GM23338 (cell line): ENCODE data around the gene ETF1. TPM values are rescaled to one million over a fixed set of nuclear protein-coding genes. Genes with fewer than 3 reads are reported as not detected.
A peak's percentile ranks its signal among the peaks of the same experiment; 100 is the strongest.

Experiments
- ATAC-seq: fragments of 200-7000 bp; cut with Tn5 transposase; 3 replicates; pipeline ENCODE4 v1.9.1; 2020
- DNase-seq: peaks from one replicate; pipeline ENCODE4 v3.0.0-alpha.2; 2015; ENCODE audit warnings: low spot score
- H2AFZ ChIP-seq: fragments of 200-600 bp; sonication (generic); 2 replicates; pipeline ENCODE4 v1.8.0; 2016; ENCODE audit warnings: antibody characterized with exemption, mild to moderate bottlenecking, moderate library complexity
- H3F3A ChIP-seq: fragments of 200-600 bp; sonication (generic); replicated peaks from 2 replicates; pipeline ENCODE4 v1.8.0; 2017; ENCODE audit warnings: antibody characterized with exemption, mixed run types, low read depth
- H3K27ac ChIP-seq: fragments of 200-600 bp; sonication (generic); 2 replicates; pipeline ENCODE4 v1.6.1; 2016; ENCODE audit warnings: low read depth
- H3K27me3 ChIP-seq: fragments of 200-600 bp; sonication (generic); 2 replicates; pipeline ENCODE4 v1.8.0; 2016; ENCODE audit warnings: mild to moderate bottlenecking, mixed run types, moderate library complexity; ENCODE audit not compliant: insufficient read depth
- H3K36me3 ChIP-seq: fragments of 200-600 bp; sonication (generic); 2 replicates; pipeline ENCODE4 v1.8.0; 2016; ENCODE audit warnings: mild to moderate bottlenecking; ENCODE audit not compliant: insufficient read depth
- H3K4me1 ChIP-seq: fragments of 200-600 bp; sonication (generic); 2 replicates; pipeline ENCODE4 v1.8.0; 2016; ENCODE audit warnings: mild to moderate bottlenecking, moderate library complexity; ENCODE audit not compliant: insufficient read depth
- H3K4me2 ChIP-seq: fragments of 200-600 bp; sonication (generic); 2 replicates; pipeline ENCODE4 v1.7.1; 2017; ENCODE audit warnings: mixed run types
- H3K4me3 ChIP-seq: fragments of 200-600 bp; sonication (generic); 2 replicates; pipeline ENCODE4 v1.6.1; 2016; ENCODE audit warnings: mixed run types
- H3K79me2 ChIP-seq: fragments of 200-600 bp; sonication (generic); replicated peaks from 2 replicates; pipeline ENCODE4 v1.8.0; 2017; ENCODE audit warnings: mild to moderate bottlenecking; ENCODE audit not compliant: insufficient read depth
- H3K9me2 ChIP-seq: fragments of 200-600 bp; sonication (generic); 2 replicates; pipeline ENCODE4 v1.8.0; 2017; ENCODE audit not compliant: insufficient read depth
- H4K20me1 ChIP-seq: fragments of 200-600 bp; sonication (generic); replicated peaks from 2 replicates; pipeline ENCODE4 v1.8.0; 2017; ENCODE audit warnings: mild to moderate bottlenecking; ENCODE audit not compliant: insufficient read depth
- H3K27ac Mint-ChIP-seq: 2 replicates; pipeline ENCODE4 v1.8.0; 2020; ENCODE audit warnings: inconsistent platforms, mild to moderate bottlenecking, moderate library complexity, mixed read lengths
- H3K27me3 Mint-ChIP-seq: 3 replicates; pipeline ENCODE4 v1.8.0; 2022; ENCODE audit warnings: low read depth, mild to moderate bottlenecking, moderate library complexity, mixed read lengths, inconsistent platforms; ENCODE audit not compliant: insufficient read depth, poor library complexity
- H3K36me3 Mint-ChIP-seq: 3 replicates; pipeline ENCODE4 v1.8.0; 2021; ENCODE audit warnings: low read depth, mild to moderate bottlenecking, inconsistent platforms, moderate library complexity, mixed read lengths
- H3K4me1 Mint-ChIP-seq: 3 replicates; pipeline ENCODE4 v1.8.0; 2020; ENCODE audit warnings: mild to moderate bottlenecking, inconsistent platforms, mixed read lengths
- H3K4me3 Mint-ChIP-seq: 3 replicates; pipeline ENCODE4 v1.8.0; 2021; ENCODE audit warnings: moderate library complexity, mild to moderate bottlenecking, inconsistent platforms, mixed read lengths
- H3K9me3 Mint-ChIP-seq: 3 replicates; pipeline ENCODE4 v1.8.0; 2020; ENCODE audit warnings: moderate library complexity, mild to moderate bottlenecking, inconsistent platforms, mixed read lengths
- CREB1 ChIP-seq: fragments of 250-450 bp; sonication (Bioruptor Pico); IDR thresholded peaks from 2 replicates; pipeline ENCODE4 v1.5.0; 2020; ENCODE audit warnings: low read depth, mild to moderate bottlenecking, moderate library complexity
- CTCF ChIP-seq, 2 experiments: fragments of 200-600 bp in 1 of 2; sonication (generic) in 1 of 2; conservative IDR thresholded peaks; 2 replicates each; pipeline versions ENCODE4 v1.5.1 to v1.6.1; 2016 to 2017; ENCODE audit warnings: antibody characterized with exemption in 2 of 2, low read depth in 2 of 2, mild to moderate bottlenecking in 2 of 2, moderate library complexity in 1 of 2
- ETS1 ChIP-seq: IDR thresholded peaks from 2 replicates; pipeline ENCODE4 v1.6.1; 2016; ENCODE audit warnings: antibody characterized with exemption
- EZH2 ChIP-seq: fragments of 200-600 bp; sonication (generic); IDR thresholded peaks from one replicate; pipeline ENCODE4 v1.8.0; 2017; ENCODE audit warnings: antibody characterized with exemption, mild to moderate bottlenecking, low read depth; ENCODE audit not compliant: unreplicated experiment
- EZH2phosphoT487 ChIP-seq: fragments of 200-600 bp; sonication (generic); IDR thresholded peaks from one replicate; pipeline ENCODE4 v1.8.1; 2018; ENCODE audit warnings: antibody characterized with exemption; ENCODE audit not compliant: unreplicated experiment
- JUNB ChIP-seq: IDR thresholded peaks from one replicate; pipeline ENCODE4 v1.6.1; 2016; ENCODE audit warnings: antibody characterized with exemption; ENCODE audit not compliant: unreplicated experiment
- NANOG ChIP-seq: IDR thresholded peaks from 2 replicates; pipeline ENCODE4 v1.6.1; 2016; ENCODE audit warnings: antibody characterized with exemption, borderline replicate concordance
- POLR2AphosphoS5 ChIP-seq: IDR thresholded peaks from 2 replicates; pipeline ENCODE4 v1.6.1; 2016; ENCODE audit warnings: antibody characterized with exemption, low read depth
- REST ChIP-seq: IDR thresholded peaks from one replicate; pipeline ENCODE4 v1.6.1; 2018; ENCODE audit warnings: antibody characterized with exemption; ENCODE audit not compliant: unreplicated experiment
- STAT1 ChIP-seq: IDR thresholded peaks from one replicate; pipeline ENCODE4 v1.6.1; 2016; ENCODE audit warnings: antibody characterized with exemption; ENCODE audit not compliant: unreplicated experiment
- ZNF114 ChIP-seq: fragments of 250-450 bp; sonication (Bioruptor Pico); IDR thresholded peaks from 2 replicates; pipeline ENCODE4 v1.5.0; 2020; ENCODE audit warnings: mild to moderate bottlenecking, moderate library complexity
- ZNF331 ChIP-seq: fragments of 250-450 bp; sonication (Bioruptor Pico); IDR thresholded peaks from 2 replicates; pipeline ENCODE4 v1.5.0; 2020; ENCODE audit warnings: low read depth, mild to moderate bottlenecking, moderate library complexity
- polyA plus RNA-seq: library from polyadenylated mRNA; unstranded; fragments of >200 nt; fragmentation: Nextera tagmentation; extraction: Ambion mirVana; gene quantifications from 2 replicates; pipeline ENCODE4 v1.2.1, GENCODE V29; 2016
- total RNA-seq: library from RNA; depleted of rRNA; stranded (reverse); fragments of >200 nt; shearing (Covaris generic); gene quantifications from 2 replicates; pipeline ENCODE4 v1.2.3, GENCODE V29; 2014
- TF ChIP-seq, protein P1 (sequence below): fragments of 250-450 bp; sonication (Bioruptor Pico); IDR thresholded peaks from 2 replicates; pipeline ENCODE4 v1.5.0; 2020; ENCODE audit warnings: mild to moderate bottlenecking, moderate library complexity

ETF1 gene
- total and polyA plus RNA-seq, 2 experiments from 2014 or later, result 68.9 to 136 TPM

DNA sequence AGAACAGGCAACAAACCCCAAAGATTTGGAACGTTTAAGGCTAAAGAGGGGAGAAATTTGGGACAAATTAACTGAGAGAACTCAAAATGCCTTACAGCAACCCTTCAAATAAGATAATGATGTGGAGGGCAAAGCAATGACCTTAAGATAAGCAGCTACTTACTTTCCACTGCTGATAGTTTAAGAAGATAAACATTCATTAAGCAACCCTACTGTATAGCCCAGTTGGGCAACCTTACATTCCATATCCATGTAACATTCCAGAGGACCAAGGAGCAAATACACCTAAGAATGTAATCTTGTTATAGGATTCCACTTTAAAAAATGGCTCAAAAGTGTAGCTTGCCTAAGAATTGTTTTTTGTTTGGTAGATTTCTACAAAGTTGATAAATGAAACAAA lies 14.8 kb downstream of the ETF1 start:
- H4K20me1 ChIP-seq, result peaks cover 80% of the 10 kb centered on the region
- no peaks in the 10 kb centered on the region for H3K9me3 Mint-ChIP-seq

More for the DNA sequence above, 14.8 kb downstream of the ETF1 start:
- Histone ChIP-seq H3F3A (no peaks in the 10 kb centered on the region), H3K79me2 (peaks cover 100% of the 10 kb centered on the region), H3K4me2 (no peak overlapping the region), H3K4me3 (no peak overlapping the region), H3K27ac (peak overlapping the region; percentile 35; the same call in 1 of the 2 replicates), H3K36me3 (no peaks in the 10 kb centered on the region), H2AFZ (no peak overlapping the region), H3K27me3 (no peaks in the 10 kb centered on the region), H3K4me1 (no peaks in the 10 kb centered on the region; the same call in 1 of the 2 replicates), H3K9me2 (no peaks in the 10 kb centered on the region)
- DNase-seq (no peak), ATAC-seq (no peak)
- H3K4me1 Mint-ChIP-seq, result peaks cover 25% of the 10 kb centered on the region
- 0 out of 2 replicates have a peak overlapping the region, but pooled peaks have one; percentile 4 for H3K27ac Mint-ChIP-seq
- H3K36me3 Mint-ChIP-seq, result peaks cover 47% of the 10 kb centered on the region
- peaks cover 1% of the 10 kb centered on the region for H3K27me3 Mint-ChIP-seq
- no peak overlapping the region for H3K4me3 Mint-ChIP-seq
- TF ChIP-seq POLR2AphosphoS5, result no peak
- TF ChIP-seq STAT1, result no peak
- no peak for TF ChIP-seq CREB1 (CRISPR knock-in tag)
- no peak for TF ChIP-seq CTCF (conservative IDR thresholded peaks at IDR 0.05; ENCODE audit: low read depth in 2 of 2)
- no peak for TF ChIP-seq EZH2phosphoT487
- no peak for TF ChIP-seq ZNF331 (CRISPR knock-in tag)
- TF ChIP-seq, protein P1, sequence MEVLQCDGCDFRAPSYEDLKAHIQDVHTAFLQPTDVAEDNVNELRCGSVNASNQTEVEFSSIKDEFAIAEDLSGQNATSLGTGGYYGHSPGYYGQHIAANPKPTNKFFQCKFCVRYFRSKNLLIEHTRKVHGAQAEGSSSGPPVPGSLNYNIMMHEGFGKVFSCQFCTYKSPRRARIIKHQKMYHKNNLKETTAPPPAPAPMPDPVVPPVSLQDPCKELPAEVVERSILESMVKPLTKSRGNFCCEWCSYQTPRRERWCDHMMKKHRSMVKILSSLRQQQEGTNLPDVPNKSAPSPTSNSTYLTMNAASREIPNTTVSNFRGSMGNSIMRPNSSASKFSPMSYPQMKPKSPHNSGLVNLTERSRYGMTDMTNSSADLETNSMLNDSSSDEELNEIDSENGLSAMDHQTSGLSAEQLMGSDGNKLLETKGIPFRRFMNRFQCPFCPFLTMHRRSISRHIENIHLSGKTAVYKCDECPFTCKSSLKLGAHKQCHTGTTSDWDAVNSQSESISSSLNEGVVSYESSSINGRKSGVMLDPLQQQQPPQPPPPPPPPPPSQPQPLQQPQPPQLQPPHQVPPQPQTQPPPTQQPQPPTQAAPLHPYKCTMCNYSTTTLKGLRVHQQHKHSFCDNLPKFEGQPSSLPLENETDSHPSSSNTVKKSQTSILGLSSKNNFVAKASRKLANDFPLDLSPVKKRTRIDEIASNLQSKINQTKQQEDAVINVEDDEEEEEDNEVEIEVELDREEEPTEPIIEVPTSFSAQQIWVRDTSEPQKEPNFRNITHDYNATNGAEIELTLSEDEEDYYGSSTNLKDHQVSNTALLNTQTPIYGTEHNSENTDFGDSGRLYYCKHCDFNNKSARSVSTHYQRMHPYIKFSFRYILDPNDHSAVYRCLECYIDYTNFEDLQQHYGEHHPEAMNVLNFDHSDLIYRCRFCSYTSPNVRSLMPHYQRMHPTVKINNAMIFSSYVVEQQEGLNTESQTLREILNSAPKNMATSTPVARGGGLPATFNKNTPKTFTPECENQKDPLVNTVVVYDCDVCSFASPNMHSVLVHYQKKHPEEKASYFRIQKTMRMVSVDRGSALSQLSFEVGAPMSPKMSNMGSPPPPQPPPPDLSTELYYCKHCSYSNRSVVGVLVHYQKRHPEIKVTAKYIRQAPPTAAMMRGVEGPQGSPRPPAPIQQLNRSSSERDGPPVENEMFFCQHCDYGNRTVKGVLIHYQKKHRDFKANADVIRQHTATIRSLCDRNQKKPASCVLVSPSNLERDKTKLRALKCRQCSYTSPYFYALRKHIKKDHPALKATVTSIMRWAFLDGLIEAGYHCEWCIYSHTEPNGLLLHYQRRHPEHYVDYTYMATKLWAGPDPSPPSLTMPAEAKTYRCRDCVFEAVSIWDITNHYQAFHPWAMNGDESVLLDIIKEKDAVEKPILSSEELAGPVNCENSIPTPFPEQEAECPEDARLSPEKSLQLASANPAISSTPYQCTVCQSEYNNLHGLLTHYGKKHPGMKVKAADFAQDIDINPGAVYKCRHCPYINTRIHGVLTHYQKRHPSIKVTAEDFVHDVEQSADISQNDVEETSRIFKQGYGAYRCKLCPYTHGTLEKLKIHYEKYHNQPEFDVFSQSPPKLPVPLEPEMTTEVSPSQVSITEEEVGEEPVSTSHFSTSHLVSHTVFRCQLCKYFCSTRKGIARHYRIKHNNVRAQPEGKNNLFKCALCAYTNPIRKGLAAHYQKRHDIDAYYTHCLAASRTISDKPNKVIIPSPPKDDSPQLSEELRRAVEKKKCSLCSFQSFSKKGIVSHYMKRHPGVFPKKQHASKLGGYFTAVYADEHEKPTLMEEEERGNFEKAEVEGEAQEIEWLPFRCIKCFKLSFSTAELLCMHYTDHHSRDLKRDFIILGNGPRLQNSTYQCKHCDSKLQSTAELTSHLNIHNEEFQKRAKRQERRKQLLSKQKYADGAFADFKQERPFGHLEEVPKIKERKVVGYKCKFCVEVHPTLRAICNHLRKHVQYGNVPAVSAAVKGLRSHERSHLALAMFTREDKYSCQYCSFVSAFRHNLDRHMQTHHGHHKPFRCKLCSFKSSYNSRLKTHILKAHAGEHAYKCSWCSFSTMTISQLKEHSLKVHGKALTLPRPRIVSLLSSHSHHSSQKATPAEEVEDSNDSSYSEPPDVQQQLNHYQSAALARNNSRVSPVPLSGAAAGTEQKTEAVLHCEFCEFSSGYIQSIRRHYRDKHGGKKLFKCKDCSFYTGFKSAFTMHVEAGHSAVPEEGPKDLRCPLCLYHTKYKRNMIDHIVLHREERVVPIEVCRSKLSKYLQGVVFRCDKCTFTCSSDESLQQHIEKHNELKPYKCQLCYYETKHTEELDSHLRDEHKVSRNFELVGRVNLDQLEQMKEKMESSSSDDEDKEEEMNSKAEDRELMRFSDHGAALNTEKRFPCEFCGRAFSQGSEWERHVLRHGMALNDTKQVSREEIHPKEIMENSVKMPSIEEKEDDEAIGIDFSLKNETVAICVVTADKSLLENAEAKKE (CRISPR knock-in tag), result no peak
- no peak for TF ChIP-seq ZNF114
- TF ChIP-seq NANOG, result no peak
- no peak for TF ChIP-seq EZH2
- TF ChIP-seq JUNB, result no peak
- TF ChIP-seq ETS1, result no peak
- no peak for TF ChIP-seq REST
